Endothelial cell (in vitro differentiated cells): ENCODE data around the gene XRRA1. TPM values are rescaled to one million over a fixed set of nuclear protein-coding genes. Genes with fewer than 3 reads are reported as not detected.
"Not testable (repeated sequence)": the region's sequence is repeated elsewhere in the genome, so short reads cannot be mapped to it uniquely, and the experiment has no call there.

Experiments
- DNase-seq: peaks from one replicate; pipeline ENCODE4 v3.0.0; 2021; ENCODE audit warnings: low spot score
- H3K27ac Mint-ChIP-seq: one replicate; pipeline ENCODE4 v1.8.0; 2021; ENCODE audit warnings: mixed read lengths, inconsistent platforms; ENCODE audit not compliant: unreplicated experiment
- H3K27me3 Mint-ChIP-seq: one replicate; pipeline ENCODE4 v1.8.0; 2021; ENCODE audit warnings: mild to moderate bottlenecking, moderate library complexity, mixed read lengths, inconsistent platforms; ENCODE audit not compliant: unreplicated experiment
- H3K36me3 Mint-ChIP-seq: one replicate; pipeline ENCODE4 v1.8.0; 2021; ENCODE audit warnings: mild to moderate bottlenecking, low read depth, mixed read lengths, inconsistent platforms; ENCODE audit not compliant: unreplicated experiment
- H3K4me1 Mint-ChIP-seq: one replicate; pipeline ENCODE4 v1.8.0; 2021; ENCODE audit warnings: mild to moderate bottlenecking, mixed read lengths, inconsistent platforms; ENCODE audit not compliant: unreplicated experiment
- H3K4me3 Mint-ChIP-seq: one replicate; pipeline ENCODE4 v1.8.0; 2021; ENCODE audit warnings: mild to moderate bottlenecking, mixed read lengths, inconsistent platforms; ENCODE audit not compliant: unreplicated experiment
- H3K9me3 Mint-ChIP-seq: one replicate; pipeline ENCODE4 v1.8.0; 2021; ENCODE audit warnings: mixed read lengths, inconsistent platforms; ENCODE audit not compliant: unreplicated experiment
- total RNA-seq: library from RNA; stranded (reverse); fragmentation: NEBNext Ultra II Directional; extraction: Animal tissue kit (Norgen Biotek cat#: 25700); gene quantifications from one replicate; pipeline ENCODE4 v1.2.1, GENCODE V29; 2021; ENCODE audit not compliant: unreplicated experiment
- TF ChIP-seq, protein P1 (sequence below): fragments of 200-600 bp; sonication (generic); IDR thresholded peaks from one replicate; pipeline ENCODE4 v1.5.0; 2021; ENCODE audit warnings: antibody characterized with exemption; ENCODE audit not compliant: unreplicated experiment

Gene XRRA1
- total RNA-seq, 1 donor from 2014 or later, result 8.0 TPM

DNA sequence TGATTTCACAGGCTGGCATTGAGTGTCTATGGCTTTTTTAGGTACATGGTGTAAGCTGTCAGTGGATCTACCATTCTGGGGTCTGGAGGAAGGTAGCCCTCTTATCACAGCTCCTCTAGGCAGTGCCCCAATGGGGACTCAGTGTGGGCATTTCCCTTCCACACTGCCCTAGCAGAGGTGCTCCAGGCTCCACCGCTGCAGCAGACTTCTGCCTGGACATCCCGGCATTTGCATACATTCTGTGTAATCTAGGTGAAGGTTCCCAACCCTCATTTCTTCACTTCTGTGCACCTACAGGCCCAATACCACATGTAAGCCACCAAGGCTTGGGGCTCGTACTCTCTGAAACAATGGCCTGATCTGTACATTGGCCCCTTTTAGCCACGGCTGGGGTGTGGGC is 122.0 kb downstream of the XRRA1 start:
- DNase-seq, result no peak
- Mint-ChIP-seq H3K4me1 (peaks cover under 1% of the 10 kb centered on the region), H3K27me3 (peaks cover 1% of the 10 kb centered on the region), H3K4me3 (peak overlapping the region; percentile 75), H3K27ac (no peak overlapping the region), H3K36me3 (peaks cover 52% of the 10 kb centered on the region), H3K9me3 (peaks cover 18% of the 10 kb centered on the region)
- TF ChIP-seq, protein P1, sequence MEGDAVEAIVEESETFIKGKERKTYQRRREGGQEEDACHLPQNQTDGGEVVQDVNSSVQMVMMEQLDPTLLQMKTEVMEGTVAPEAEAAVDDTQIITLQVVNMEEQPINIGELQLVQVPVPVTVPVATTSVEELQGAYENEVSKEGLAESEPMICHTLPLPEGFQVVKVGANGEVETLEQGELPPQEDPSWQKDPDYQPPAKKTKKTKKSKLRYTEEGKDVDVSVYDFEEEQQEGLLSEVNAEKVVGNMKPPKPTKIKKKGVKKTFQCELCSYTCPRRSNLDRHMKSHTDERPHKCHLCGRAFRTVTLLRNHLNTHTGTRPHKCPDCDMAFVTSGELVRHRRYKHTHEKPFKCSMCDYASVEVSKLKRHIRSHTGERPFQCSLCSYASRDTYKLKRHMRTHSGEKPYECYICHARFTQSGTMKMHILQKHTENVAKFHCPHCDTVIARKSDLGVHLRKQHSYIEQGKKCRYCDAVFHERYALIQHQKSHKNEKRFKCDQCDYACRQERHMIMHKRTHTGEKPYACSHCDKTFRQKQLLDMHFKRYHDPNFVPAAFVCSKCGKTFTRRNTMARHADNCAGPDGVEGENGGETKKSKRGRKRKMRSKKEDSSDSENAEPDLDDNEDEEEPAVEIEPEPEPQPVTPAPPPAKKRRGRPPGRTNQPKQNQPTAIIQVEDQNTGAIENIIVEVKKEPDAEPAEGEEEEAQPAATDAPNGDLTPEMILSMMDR, result no peak

DNA sequence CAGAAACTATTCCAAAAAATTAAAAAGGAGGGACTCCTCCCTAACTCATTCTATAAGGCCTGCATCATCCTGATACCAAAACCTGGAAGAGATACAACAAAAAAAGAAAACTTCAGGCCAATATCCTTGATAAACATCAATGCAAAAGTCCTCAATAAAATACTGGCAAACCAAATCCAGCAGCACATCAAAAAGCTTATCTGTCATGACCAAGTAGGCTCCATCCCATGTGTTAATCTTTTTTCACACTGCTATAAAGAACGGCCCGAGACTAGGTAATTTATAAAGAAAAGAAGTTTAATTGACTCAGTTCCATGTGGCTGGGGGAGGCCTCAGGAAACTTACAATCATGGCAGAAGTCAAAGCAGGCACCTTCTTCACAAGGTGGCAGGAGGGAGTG is 123.3 kb downstream of the XRRA1 start:
- not testable (repeated sequence) for H3K27me3 Mint-ChIP-seq, H3K4me1 Mint-ChIP-seq, H3K27ac Mint-ChIP-seq, DNase-seq
- peaks cover 18% of the 10 kb centered on the region for H3K9me3 Mint-ChIP-seq
- H3K4me3 Mint-ChIP-seq, result peak overlapping the region; percentile 83
- peaks cover 56% of the 10 kb centered on the region for H3K36me3 Mint-ChIP-seq

DNA sequence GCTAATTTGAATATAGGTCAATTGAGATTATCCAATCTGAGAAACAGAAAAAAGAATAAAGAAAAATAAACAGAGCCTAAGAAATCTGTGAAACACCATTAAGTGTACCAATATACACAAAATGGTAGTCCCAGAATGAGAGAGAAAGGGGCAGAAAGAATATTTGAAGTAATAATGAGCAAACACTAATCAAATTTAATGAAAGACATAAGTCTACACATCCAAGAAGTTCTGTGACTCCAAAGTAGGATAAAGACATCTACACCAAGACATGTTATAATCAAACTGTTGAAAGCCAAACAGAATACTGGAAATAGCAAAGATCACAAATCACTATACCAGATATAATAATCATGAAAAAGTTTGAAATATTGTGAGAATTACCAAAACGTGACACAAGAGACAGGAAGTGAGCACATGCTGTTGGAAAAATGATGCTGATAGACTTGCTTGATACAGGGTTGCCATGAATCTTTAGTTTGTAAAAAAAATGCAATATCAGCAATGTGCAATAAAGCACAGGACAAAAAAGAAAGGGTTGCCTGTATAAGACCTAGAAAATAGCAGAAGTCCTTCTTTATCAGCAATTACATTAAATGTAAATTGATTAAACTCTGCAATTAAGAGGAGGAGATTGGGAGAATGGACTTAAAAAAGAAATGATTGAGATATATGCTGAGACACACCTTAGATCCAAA is 124.5 kb downstream of the XRRA1 start:
- Mint-ChIP-seq H3K27ac (no peak overlapping the region), H3K27me3 (peaks cover 1% of the 10 kb centered on the region), H3K4me3 (no peak overlapping the region), H3K9me3 (peaks cover 18% of the 10 kb centered on the region), H3K4me1 (peaks cover 17% of the 10 kb centered on the region), H3K36me3 (peaks cover 56% of the 10 kb centered on the region)
- DNase-seq, result no peak
- TF ChIP-seq, protein P1, result no peak

DNA sequence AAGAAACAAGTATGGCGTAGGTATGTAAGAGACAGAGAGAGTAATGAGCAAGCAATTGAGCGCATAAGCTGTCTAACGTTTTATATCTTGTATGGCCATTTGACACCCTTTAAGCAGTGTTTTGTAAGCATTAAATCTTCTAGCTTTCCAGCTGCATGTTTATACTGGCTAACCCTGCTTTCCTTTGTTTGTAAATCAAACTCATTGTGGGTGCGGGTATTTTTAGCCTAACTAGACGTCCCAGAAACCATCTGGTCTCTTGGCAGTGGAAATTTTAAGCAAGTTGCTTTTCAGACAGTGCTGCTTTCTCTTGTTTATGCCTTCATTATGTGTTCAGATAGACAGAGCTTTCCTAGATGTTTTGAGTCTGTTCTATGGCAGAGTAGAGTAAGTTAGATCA is 126.7 kb downstream of the XRRA1 start:
- no peak overlapping the region for H3K27ac Mint-ChIP-seq
- peaks cover 13% of the 10 kb centered on the region for H3K9me3 Mint-ChIP-seq
- TF ChIP-seq, protein P1, result no peak
- H3K4me1 Mint-ChIP-seq, result peaks cover 39% of the 10 kb centered on the region
- no peak for DNase-seq
- peaks cover 49% of the 10 kb centered on the region for H3K36me3 Mint-ChIP-seq
- peaks cover 3% of the 10 kb centered on the region for H3K27me3 Mint-ChIP-seq
- H3K4me3 Mint-ChIP-seq, result no peak overlapping the region

DNA sequence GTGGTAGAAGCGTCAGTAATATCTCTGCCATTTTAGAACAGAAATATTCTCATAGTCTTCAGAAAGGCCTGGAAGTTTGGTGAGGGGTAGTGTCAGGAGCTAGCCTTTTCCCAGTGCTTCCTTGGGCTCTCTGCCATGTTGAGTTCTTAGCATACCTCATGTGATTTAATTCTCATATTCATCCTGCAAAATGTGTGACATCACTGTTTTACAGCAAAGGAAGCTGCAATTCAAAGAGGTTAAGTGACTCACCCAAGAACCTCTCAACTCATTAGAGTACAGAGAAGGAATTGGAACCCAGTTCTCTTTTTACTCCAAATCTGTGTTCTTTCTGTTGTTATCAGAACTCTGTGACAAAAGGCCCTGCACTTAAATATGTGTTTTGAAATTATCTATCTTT is 128.1 kb downstream of the XRRA1 start:
- Mint-ChIP-seq H3K36me3 (peaks cover 42% of the 10 kb centered on the region), H3K9me3 (peaks cover 9% of the 10 kb centered on the region), H3K4me3 (no peak overlapping the region), H3K27ac (no peak overlapping the region), H3K27me3 (peaks cover 2% of the 10 kb centered on the region), H3K4me1 (peaks cover 52% of the 10 kb centered on the region)
- TF ChIP-seq, protein P1, result no peak
- DNase-seq, result no peak
